ENCODE data around the gene BICC1. TPM values are rescaled to one million over a fixed set of nuclear protein-coding genes. Genes with fewer than 3 reads are reported as not detected.

Gene BICC1
- polyA plus RNA-seq, 3 donors: 0.02 to 0.24 (median 0.14) TPM

DNA sequence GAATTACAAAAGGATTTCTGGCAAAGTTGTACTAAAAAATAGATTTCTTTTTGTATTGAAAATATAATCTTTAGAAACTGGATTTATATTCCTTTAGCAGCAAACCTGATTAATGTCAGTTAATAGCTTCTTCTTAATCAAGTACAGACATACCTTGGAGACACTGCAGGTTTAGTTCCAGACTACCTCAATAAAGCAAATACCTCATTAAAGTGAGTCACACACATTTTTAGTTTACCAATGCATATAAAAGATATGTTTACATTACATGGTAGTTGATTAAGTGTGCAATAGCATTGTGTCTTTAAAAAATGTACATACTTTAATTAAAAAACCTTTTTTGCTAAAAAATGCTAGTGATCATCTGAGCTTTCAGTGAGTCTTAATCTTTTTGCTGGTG, 215.0 kb downstream of the BICC1 start:
- H3K4me3 Mint-ChIP-seq: no peak overlapping the region
- peaks cover 8 to 23% (median 15%) of the 10 kb centered on the region in 7 donors for H3K9me3 Mint-ChIP-seq
- H3K79me2 ChIP-seq (ENCODE audit: insufficient read depth, low read length): no peaks in the 10 kb centered on the region

GRCh38 chr10:58731276-58731675, 218.6 kb downstream of the BICC1 start:
- Histone ChIP-seq H3K27ac (ENCODE audit: low read depth in 1 of 2, low read length in 2 of 2) (no peak overlapping the region), H4K20me1 (ENCODE audit: insufficient read depth, low read length) (no peaks in the 10 kb centered on the region), H3K4me2 (replicated peaks; ENCODE audit: extremely low read depth, low read length, poor library complexity, severe bottlenecking) (no peak overlapping the region), H3K27me3 (ENCODE audit: control insufficient read depth in 2 of 2, insufficient read depth in 2 of 2, low read length in 2 of 2) (no peaks in the 10 kb centered on the region), H3K36me3 (replicated peaks in 1 of 2; ENCODE audit: control insufficient read depth in 1 of 2, insufficient read depth in 2 of 2, low read length in 2 of 2) (no peaks in the 10 kb centered on the region), H2AFZ (ENCODE audit: insufficient read depth, low read depth, low read length, poor library complexity, severe bottlenecking) (no peak overlapping the region), H3K4me1 (ENCODE audit: control insufficient read depth in 1 of 2, insufficient read depth in 2 of 2, low read length in 2 of 2) (no peaks in the 10 kb centered on the region), H3K4me3 (replicated peaks in 1 of 3; ENCODE audit: low read depth in 2 of 3, low read length in 3 of 3) (no peak overlapping the region), H3K9me3 (replicated peaks in 1 of 2; ENCODE audit: control insufficient read depth in 1 of 2, insufficient read depth in 1 of 2, low read length in 2 of 2) (peaks cover 11 to 14% of the 10 kb centered on the region in 2 donors), H3K9ac (ENCODE audit: insufficient read depth, low read length, poor library complexity, severe bottlenecking) (no peak overlapping the region), H3K79me2 (ENCODE audit: insufficient read depth, low read length) (no peaks in the 10 kb centered on the region)
- DNase-seq: no peak
- Mint-ChIP-seq H3K36me3 (peaks cover 0 to 6% of the 10 kb centered on the region in 2 donors), H3K27me3 (ENCODE audit: low read depth in 3 of 3) (peaks cover 0 to 3% (median 0%) of the 10 kb centered on the region in 3 donors), H3K9me3 (peaks cover 8 to 23% (median 15%) of the 10 kb centered on the region in 7 donors), H3K4me1 (peaks cover 16% of the 10 kb centered on the region), H3K4me3 (no peak overlapping the region), H3K27ac (no peak overlapping the region)
- intact Hi-C loops (cut with micrococcal nuclease): no loop called here
- 84% methylated on average over 2 of the region's 3 CpGs for WGBS (ENCODE audit: insufficient coverage)
- TF ChIP-seq, protein P1, sequence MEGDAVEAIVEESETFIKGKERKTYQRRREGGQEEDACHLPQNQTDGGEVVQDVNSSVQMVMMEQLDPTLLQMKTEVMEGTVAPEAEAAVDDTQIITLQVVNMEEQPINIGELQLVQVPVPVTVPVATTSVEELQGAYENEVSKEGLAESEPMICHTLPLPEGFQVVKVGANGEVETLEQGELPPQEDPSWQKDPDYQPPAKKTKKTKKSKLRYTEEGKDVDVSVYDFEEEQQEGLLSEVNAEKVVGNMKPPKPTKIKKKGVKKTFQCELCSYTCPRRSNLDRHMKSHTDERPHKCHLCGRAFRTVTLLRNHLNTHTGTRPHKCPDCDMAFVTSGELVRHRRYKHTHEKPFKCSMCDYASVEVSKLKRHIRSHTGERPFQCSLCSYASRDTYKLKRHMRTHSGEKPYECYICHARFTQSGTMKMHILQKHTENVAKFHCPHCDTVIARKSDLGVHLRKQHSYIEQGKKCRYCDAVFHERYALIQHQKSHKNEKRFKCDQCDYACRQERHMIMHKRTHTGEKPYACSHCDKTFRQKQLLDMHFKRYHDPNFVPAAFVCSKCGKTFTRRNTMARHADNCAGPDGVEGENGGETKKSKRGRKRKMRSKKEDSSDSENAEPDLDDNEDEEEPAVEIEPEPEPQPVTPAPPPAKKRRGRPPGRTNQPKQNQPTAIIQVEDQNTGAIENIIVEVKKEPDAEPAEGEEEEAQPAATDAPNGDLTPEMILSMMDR (IDR thresholded peaks at IDR 0.05): no peak

More for the DNA sequence above, 215.0 kb downstream of the BICC1 start:
- Mint-ChIP-seq H3K4me1 (peaks cover 23% of the 10 kb centered on the region), H3K27ac (no peak overlapping the region), H3K27me3 (ENCODE audit: low read depth in 3 of 3) (peaks cover 0 to 3% (median 2%) of the 10 kb centered on the region in 3 donors), H3K36me3 (peaks cover 0 to 6% of the 10 kb centered on the region in 2 donors)
- Histone ChIP-seq H3K4me3 (replicated peaks in 1 of 3; ENCODE audit: low read depth in 2 of 3, low read length in 3 of 3) (no peak overlapping the region), H3K4me1 (ENCODE audit: control insufficient read depth in 1 of 2, insufficient read depth in 2 of 2, low read length in 2 of 2) (peaks cover 6 to 15% of the 10 kb centered on the region in 2 donors), H3K4me2 (replicated peaks; ENCODE audit: extremely low read depth, low read length, poor library complexity, severe bottlenecking) (no peak overlapping the region), H2AFZ (ENCODE audit: insufficient read depth, low read depth, low read length, poor library complexity, severe bottlenecking) (no peak overlapping the region), H3K9me3 (replicated peaks in 1 of 2; ENCODE audit: control insufficient read depth in 1 of 2, insufficient read depth in 1 of 2, low read length in 2 of 2) (peaks cover 11 to 14% of the 10 kb centered on the region in 2 donors), H4K20me1 (ENCODE audit: insufficient read depth, low read length) (no peaks in the 10 kb centered on the region), H3K36me3 (replicated peaks in 1 of 2; ENCODE audit: control insufficient read depth in 1 of 2, insufficient read depth in 2 of 2, low read length in 2 of 2) (no peaks in the 10 kb centered on the region), H3K27me3 (ENCODE audit: control insufficient read depth in 2 of 2, insufficient read depth in 2 of 2, low read length in 2 of 2) (no peaks in the 10 kb centered on the region), H3K27ac (ENCODE audit: low read depth in 1 of 2, low read length in 2 of 2) (no peak overlapping the region), H3K9ac (ENCODE audit: insufficient read depth, low read length, poor library complexity, severe bottlenecking) (no peak overlapping the region)
- intact Hi-C loops (cut with micrococcal nuclease): no loop called here
- DNase-seq: no peak
- TF ChIP-seq, protein P1 (IDR thresholded peaks at IDR 0.05): no peak
